GM21447 (cell line): Measurements from ENCODE around the gene EML3.
A peak's percentile ranks its signal among the peaks of the same experiment; 100 is the strongest.
"Not testable (repeated sequence)": the region's sequence is repeated elsewhere in the genome, so short reads cannot be mapped to it uniquely, and the experiment has no call there.

Experiments used
- ATAC-seq: cut with Tn5 transposase; IDR thresholded peaks from one replicate; pipeline ENCODE4 v1.9.1; 2021; ENCODE audit not compliant: unreplicated experiment

Gene EML3

GRCh38 chr11:62600367-62601121 is 12.0 kb downstream of the EML3 start:
- no peak for ATAC-seq

- ATAC-seq, result no peak
These were observed 12.7 kb downstream of the EML3 start for GRCh38 chr11:62599901-62600300.

- peak; percentile 59 for ATAC-seq
These were observed 13.4 kb downstream of the EML3 start for GRCh38 chr11:62599069-62599696.

GRCh38 chr11:62595124-62595523 is 17.5 kb downstream of the EML3 start:
- ATAC-seq, result no peak

- no peak for ATAC-seq
These were observed 19.0 kb downstream of the EML3 start for GRCh38 chr11:62593434-62594044.

GRCh38 chr11:62592989-62593421 is 19.6 kb downstream of the EML3 start:
- no peak for ATAC-seq

- ATAC-seq, result peak; percentile 1
These were observed 20.3 kb downstream of the EML3 start for GRCh38 chr11:62592146-62592815.

GRCh38 chr11:62591448-62592145 is 21.0 kb downstream of the EML3 start, which contains the start of gene TUT1:
Gene TUT1, minus strand, starts transcription at chr11:62591523. Its CDS starts 38 bp downstream, at chr11:62591485.
- ATAC-seq, result peak; percentile 89

- ATAC-seq, result no peak
These were observed 23.5 kb downstream of the EML3 start for GRCh38 chr11:62588966-62589637.

GRCh38 chr11:62585356-62585755 is 27.2 kb downstream of the EML3 start:
- ATAC-seq, result not testable (repeated sequence)

- not testable (repeated sequence) for ATAC-seq
These were observed 30.8 kb downstream of the EML3 start for GRCh38 chr11:62581735-62582134.

GRCh38 chr11:62580959-62581715 is 31.4 kb downstream of the EML3 start:
- ATAC-seq, result no peak

GRCh38 chr11:62579252-62579651 is 33.3 kb downstream of the EML3 start:
- no peak for ATAC-seq

- ATAC-seq, result no peak
These were observed 34.0 kb downstream of the EML3 start for GRCh38 chr11:62578541-62578940.

- no peak for ATAC-seq
These were observed 35.4 kb downstream of the EML3 start for GRCh38 chr11:62577046-62577714.

- no peak for ATAC-seq
These were observed 36.7 kb downstream of the EML3 start for GRCh38 chr11:62575837-62576236.

- no peak for ATAC-seq
These were observed 37.4 kb downstream of the EML3 start for GRCh38 chr11:62575156-62575555.

- ATAC-seq, result no peak
These were observed 38.1 kb downstream of the EML3 start for GRCh38 chr11:62574363-62575071.
